ENCODE measurements around the gene NR4A2. TPM values are rescaled to one million over a fixed set of nuclear protein-coding genes. Genes with fewer than 3 reads are reported as not detected.

NR4A2 gene
- polyA plus RNA-seq, 1 donor (not counting 4 experiments of a cell fraction or from before 2014, with no cell fraction given), result 4.5 TPM

DNA sequence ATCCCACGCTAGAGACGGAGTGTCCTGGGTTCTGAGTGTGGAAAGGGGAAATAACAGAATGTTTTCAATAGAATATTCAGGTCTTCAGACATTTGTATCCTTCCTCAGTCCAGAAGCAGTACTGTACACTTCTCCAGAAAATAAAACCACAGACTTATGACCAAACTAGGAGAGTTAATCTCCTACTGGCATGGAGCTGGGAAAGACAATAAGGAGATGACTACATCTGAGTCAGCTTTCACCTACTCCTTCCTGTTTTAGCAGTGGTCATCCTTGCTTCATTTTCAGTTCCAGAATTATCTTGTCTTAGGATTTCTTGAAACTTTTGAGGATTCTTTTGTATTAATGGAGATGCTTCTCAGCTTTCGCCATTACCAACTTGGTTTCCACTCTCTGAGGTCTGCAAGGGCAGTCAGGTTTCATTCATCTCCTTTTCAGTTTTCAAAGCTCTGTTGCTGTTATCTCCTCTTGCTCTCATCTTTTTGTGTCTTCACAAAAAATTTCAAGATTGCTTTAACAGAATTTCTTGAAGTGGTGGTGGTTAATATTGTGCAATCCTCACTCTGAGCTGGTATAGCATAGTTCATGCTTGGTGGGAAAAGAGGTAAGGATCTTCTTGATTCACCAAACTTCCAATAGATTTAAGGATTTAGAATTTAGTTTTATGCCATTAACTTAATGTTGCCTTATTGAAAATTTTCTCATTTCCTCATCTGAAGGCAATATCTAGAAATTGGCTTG, 23.7 kb upstream of the NR4A2 start:
- Histone ChIP-seq H3K27me3 (ENCODE audit: control insufficient read depth, extremely low read depth, insufficient read depth, low read length) (no peaks in the 10 kb centered on the region), H2AFZ (ENCODE audit: control insufficient read depth, low read length) (no peak overlapping the region), H3K36me3 (ENCODE audit: control insufficient read depth in 2 of 2, extremely low read depth in 1 of 2, insufficient read depth in 2 of 2, low read length in 2 of 2) (no peaks in the 10 kb centered on the region), H3K4me2 (ENCODE audit: control insufficient read depth, extremely low read depth, insufficient read depth, low read depth, low read length) (peak overlapping the region; percentile 41), H4K20me1 (ENCODE audit: control insufficient read depth, extremely low read depth, insufficient read depth, low read length) (no peaks in the 10 kb centered on the region), H3K27ac (ENCODE audit: control insufficient read depth, insufficient read depth, low read length) (no peak overlapping the region), H3K9me1 (ENCODE audit: control insufficient read depth, extremely low read depth, insufficient read depth, low read length) (no peaks in the 10 kb centered on the region), H3K9me3 (ENCODE audit: control insufficient read depth, low read depth, low read length) (no peaks in the 10 kb centered on the region), H3K79me2 (ENCODE audit: control insufficient read depth, insufficient read depth, low read length) (no peaks in the 10 kb centered on the region), H3K9ac (ENCODE audit: control insufficient read depth, extremely low read depth, insufficient read depth, low read length) (no peak overlapping the region), H3K4me1 (ENCODE audit: control insufficient read depth, extremely low read depth, insufficient read depth, low read length) (peaks cover 12% of the 10 kb centered on the region), H3K4me3 (ENCODE audit: control insufficient read depth in 2 of 3, extremely low read depth in 1 of 3, insufficient read depth in 2 of 3, low read depth in 1 of 3, low read length in 3 of 3) (no peak overlapping the region)
- no peak for TF ChIP-seq EZH2 (IDR thresholded peaks at IDR 0.05; ENCODE audit: low read length)
- TF ChIP-seq, protein P1, sequence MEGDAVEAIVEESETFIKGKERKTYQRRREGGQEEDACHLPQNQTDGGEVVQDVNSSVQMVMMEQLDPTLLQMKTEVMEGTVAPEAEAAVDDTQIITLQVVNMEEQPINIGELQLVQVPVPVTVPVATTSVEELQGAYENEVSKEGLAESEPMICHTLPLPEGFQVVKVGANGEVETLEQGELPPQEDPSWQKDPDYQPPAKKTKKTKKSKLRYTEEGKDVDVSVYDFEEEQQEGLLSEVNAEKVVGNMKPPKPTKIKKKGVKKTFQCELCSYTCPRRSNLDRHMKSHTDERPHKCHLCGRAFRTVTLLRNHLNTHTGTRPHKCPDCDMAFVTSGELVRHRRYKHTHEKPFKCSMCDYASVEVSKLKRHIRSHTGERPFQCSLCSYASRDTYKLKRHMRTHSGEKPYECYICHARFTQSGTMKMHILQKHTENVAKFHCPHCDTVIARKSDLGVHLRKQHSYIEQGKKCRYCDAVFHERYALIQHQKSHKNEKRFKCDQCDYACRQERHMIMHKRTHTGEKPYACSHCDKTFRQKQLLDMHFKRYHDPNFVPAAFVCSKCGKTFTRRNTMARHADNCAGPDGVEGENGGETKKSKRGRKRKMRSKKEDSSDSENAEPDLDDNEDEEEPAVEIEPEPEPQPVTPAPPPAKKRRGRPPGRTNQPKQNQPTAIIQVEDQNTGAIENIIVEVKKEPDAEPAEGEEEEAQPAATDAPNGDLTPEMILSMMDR (optimal IDR thresholded peaks at IDR 0.05 in 1 of 3, IDR thresholded peaks at IDR 0.05 in 1 of 3, conservative IDR thresholded peaks at IDR 0.05 in 1 of 3; ENCODE audit: extremely low read depth in 1 of 3, insufficient read depth in 2 of 3, low read length in 3 of 3), result no peak
- DNase-seq (ENCODE audit: low read depth, low spot score) (no peak), FAIRE-seq (peak; percentile 93)
- dilution Hi-C loops (cut with MboI; ENCODE audit: extremely low pct_ligation_motif_present, low sequenced_read_pairs), result no loop called here

DNA sequence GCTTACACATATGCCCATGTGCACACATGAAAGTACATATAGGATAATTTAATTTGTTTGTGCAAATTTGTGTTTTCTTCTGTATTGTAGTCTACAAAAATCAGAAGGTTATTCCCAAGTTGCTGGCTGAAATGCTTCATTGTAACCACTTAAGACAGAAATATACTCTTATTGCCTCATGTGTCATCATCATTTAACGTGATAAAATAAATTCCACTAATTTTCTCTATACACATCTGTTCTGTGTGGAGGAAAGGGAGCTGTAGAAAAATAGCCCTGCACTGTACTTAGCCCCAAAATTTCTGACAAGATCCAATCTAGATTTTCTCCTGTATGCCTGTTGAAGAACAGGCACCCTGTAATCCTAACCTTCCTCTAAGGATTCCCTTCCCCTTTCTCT, 20.4 kb upstream of the NR4A2 start:
- no peak for DNase-seq (ENCODE audit: low read depth, low spot score)
- TF ChIP-seq, protein P1 (optimal IDR thresholded peaks at IDR 0.05 in 1 of 3, IDR thresholded peaks at IDR 0.05 in 1 of 3, conservative IDR thresholded peaks at IDR 0.05 in 1 of 3; ENCODE audit: extremely low read depth in 1 of 3, insufficient read depth in 2 of 3, low read length in 3 of 3), result no peak
- TF ChIP-seq EZH2 (IDR thresholded peaks at IDR 0.05; ENCODE audit: low read length), result no peak
- Histone ChIP-seq H4K20me1 (ENCODE audit: control insufficient read depth, extremely low read depth, insufficient read depth, low read length) (no peaks in the 10 kb centered on the region), H3K27me3 (ENCODE audit: control insufficient read depth, extremely low read depth, insufficient read depth, low read length) (no peaks in the 10 kb centered on the region), H3K4me3 (ENCODE audit: control insufficient read depth in 2 of 3, extremely low read depth in 1 of 3, insufficient read depth in 2 of 3, low read depth in 1 of 3, low read length in 3 of 3) (no peak overlapping the region), H3K9me1 (ENCODE audit: control insufficient read depth, extremely low read depth, insufficient read depth, low read length) (no peaks in the 10 kb centered on the region), H2AFZ (ENCODE audit: control insufficient read depth, low read length) (no peak overlapping the region), H3K9ac (ENCODE audit: control insufficient read depth, extremely low read depth, insufficient read depth, low read length) (no peak overlapping the region), H3K4me2 (ENCODE audit: control insufficient read depth, extremely low read depth, insufficient read depth, low read depth, low read length) (no peak overlapping the region), H3K9me3 (ENCODE audit: control insufficient read depth, low read depth, low read length) (no peaks in the 10 kb centered on the region), H3K36me3 (ENCODE audit: control insufficient read depth in 2 of 2, extremely low read depth in 1 of 2, insufficient read depth in 2 of 2, low read length in 2 of 2) (no peaks in the 10 kb centered on the region), H3K4me1 (ENCODE audit: control insufficient read depth, extremely low read depth, insufficient read depth, low read length) (peaks cover 12% of the 10 kb centered on the region), H3K79me2 (ENCODE audit: control insufficient read depth, insufficient read depth, low read length) (no peaks in the 10 kb centered on the region), H3K27ac (ENCODE audit: control insufficient read depth, insufficient read depth, low read length) (no peak overlapping the region)
- FAIRE-seq, result no peak
- dilution Hi-C loops (cut with MboI; ENCODE audit: extremely low pct_ligation_motif_present, low sequenced_read_pairs), result no loop called here

Data from keratinocyte (primary cell).